T-cell (primary cell): ENCODE results near the gene ATP10D. TPM values are rescaled to one million over a fixed set of nuclear protein-coding genes. Genes with fewer than 3 reads are reported as not detected.

Experiments used
- ATAC-seq, 4 experiments: fragments of 200-7000 bp in 3 of 4; fragments of 150-1000 bp in 1 of 4; cut with Tn5 transposase; replicated peaks in 1 of 4; 1 replicate in 3 of 4; 2 replicates in 1 of 4; pipeline ENCODE4 v1.10.0; 2021; ENCODE audit warnings: moderate library complexity in 3 of 4, mild to moderate bottlenecking in 2 of 4, moderate number of reproducible peaks in 1 of 4
- CTCF ChIA-PET, 2 donors: fragments of 300-600 bp; sonication (Branson Sonifier 250); formaldehyde crosslinking; loops; one replicate each; lab custom pipeline; 2022; ENCODE audit warnings: antibody characterized with exemption in 2 of 2; lab: Charles Lee
- POLR2A ChIA-PET, 2 donors: fragments of 300-600 bp; sonication (Branson Sonifier 250); formaldehyde crosslinking; loops; one replicate each; lab custom pipeline; 2022; ENCODE audit warnings: antibody characterized with exemption in 2 of 2; lab: Charles Lee
- DNase-seq, 35 experiments: peaks; one replicate each; pipeline versions ENCODE4 v3.0.0 to v3.0.0-alpha.2; 2013 to 2023
- H3K27ac ChIP-seq: one replicate; pipeline ENCODE4 v1.5.1; 2013; ENCODE audit warnings: low read length
- H3K27me3 ChIP-seq, 2 experiments: replicated peaks in 1 of 2; 1 replicate in 1 of 2; 2 replicates in 1 of 2; pipeline versions ENCODE4 v1.6.1 to v1.7.0; 2013; ENCODE audit warnings: low read length in 1 of 2, mixed read lengths in 1 of 2; ENCODE audit not compliant: control insufficient read depth in 2 of 2, insufficient read depth in 2 of 2; ENCODE audit errors: extremely low read depth in 1 of 2
- H3K36me3 ChIP-seq, 2 donors: 1 replicate in 1 of 2; 2 replicates in 1 of 2; pipeline versions ENCODE4 v1.6.1 to v1.7.0; 2013; ENCODE audit warnings: low read length in 1 of 2; ENCODE audit not compliant: control insufficient read depth in 2 of 2, insufficient read depth in 1 of 2; ENCODE audit errors: extremely low read depth in 1 of 2
- H3K4me1 ChIP-seq, 2 experiments: 1 replicate in 1 of 2; 2 replicates in 1 of 2; pipeline versions ENCODE4 v1.6.1 to v1.7.0; 2013; ENCODE audit warnings: low read length in 2 of 2, mixed read lengths in 1 of 2; ENCODE audit not compliant: insufficient read depth in 2 of 2, control insufficient read depth in 1 of 2; ENCODE audit errors: extremely low read depth in 1 of 2
- H3K4me3 ChIP-seq, 2 donors: 1 replicate in 1 of 2; 2 replicates in 1 of 2; pipeline versions ENCODE4 v1.5.1 to v1.7.0; 2013; ENCODE audit warnings: mild to moderate bottlenecking in 2 of 2, low read length in 1 of 2, moderate library complexity in 1 of 2; ENCODE audit not compliant: control insufficient read depth in 1 of 2; ENCODE audit errors: extremely low read depth in 1 of 2
- H3K9me3 ChIP-seq: 2 replicates; pipeline ENCODE4 v1.7.0; 2013
- H3K27ac Mint-ChIP-seq, 2 donors: one replicate each; pipeline ENCODE4 v1.8.0; 2020 to 2021; ENCODE audit warnings: mild to moderate bottlenecking in 2 of 2, mixed read lengths in 2 of 2
- H3K27me3 Mint-ChIP-seq, 2 donors: one replicate each; pipeline ENCODE4 v1.8.0; 2021 to 2022; ENCODE audit warnings: mixed read lengths in 2 of 2
- H3K36me3 Mint-ChIP-seq: one replicate; pipeline ENCODE4 v1.8.0; 2021; ENCODE audit warnings: mixed read lengths
- H3K4me1 Mint-ChIP-seq, 3 donors: one replicate each; pipeline ENCODE4 v1.8.0; 2020 to 2022; ENCODE audit warnings: mixed read lengths in 3 of 3, mild to moderate bottlenecking in 1 of 3
- H3K4me3 Mint-ChIP-seq, 3 donors: one replicate each; pipeline ENCODE4 v1.8.0; 2020 to 2022; ENCODE audit warnings: mild to moderate bottlenecking in 3 of 3, mixed read lengths in 3 of 3, moderate library complexity in 3 of 3
- H3K9me3 Mint-ChIP-seq, 3 donors: one replicate each; pipeline ENCODE4 v1.8.0; 2020 to 2022; ENCODE audit warnings: mixed read lengths in 3 of 3
- WGBS: methylation state at CpG from one replicate; pipeline ENCODE4 v1.1.5; 2013; ENCODE audit warnings: missing lambda C conversion rate; ENCODE audit not compliant: insufficient coverage; 5-methylcytosine and 5-hydroxymethylcytosine counted together
- total RNA-seq, 35 experiments: library from RNA in 6 of 35; stranded (reverse) in 6 of 35; fragments of 120-200 nt in 1 of 35; gene quantifications; one replicate each; pipeline versions ENCODE4 v1.2.1 to v1.2.4 and lab custom pipeline; 2013 to 2026

Gene ATP10D
- total RNA-seq, 5 donors from 2014 or later (not counting 1 experiment from before 2014, with no cell fraction given): 2.3 to 8.0 (median 5.0) TPM

DNA sequence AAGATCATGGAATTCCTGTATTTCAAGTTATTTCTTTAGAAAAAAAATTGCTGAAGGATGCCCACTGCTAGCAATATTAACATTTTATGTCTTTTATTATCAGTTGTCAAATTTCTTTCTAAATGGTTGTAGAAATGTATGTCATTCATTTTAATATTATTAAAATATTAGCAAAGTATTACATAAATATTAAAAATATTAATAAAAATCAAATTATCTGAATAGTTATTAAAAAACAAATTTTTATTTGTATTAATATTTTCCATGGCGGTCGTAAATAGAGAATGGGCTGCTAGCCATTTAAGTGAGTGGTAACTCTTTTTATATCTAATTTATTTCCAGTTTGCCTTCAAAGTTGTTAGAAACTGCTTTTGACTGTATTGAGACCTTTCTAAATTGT is 72.2 kb downstream of the ATP10D start:
- ATAC-seq (no peak), DNase-seq (no peak)
- Histone ChIP-seq H3K36me3 (no peaks in the 10 kb centered on the region), H3K9me3 (no peaks in the 10 kb centered on the region), H3K27ac (no peak overlapping the region), H3K4me1 (no peaks in the 10 kb centered on the region), H3K4me3 (no peak overlapping the region), H3K27me3 (no peaks in the 10 kb centered on the region)
- Mint-ChIP-seq H3K4me3 (no peak overlapping the region), H3K27me3 (no peaks in the 10 kb centered on the region), H3K9me3 (no peaks in the 10 kb centered on the region), H3K36me3 (no peaks in the 10 kb centered on the region), H3K27ac (no peak overlapping the region), H3K4me1 (peaks cover 0 to 2% (median 2%) of the 10 kb centered on the region in 3 donors)
- WGBS: no CpG with 5 or more reads among the region's 2 CpGs
- ChIA-PET POLR2A (no interaction called here), CTCF (no interaction called here)

- Mint-ChIP-seq H3K27me3 (no peaks in the 10 kb centered on the region), H3K27ac (no peak overlapping the region), H3K4me3 (no peak overlapping the region), H3K9me3 (no peaks in the 10 kb centered on the region), H3K4me1 (peaks cover 0 to 12% (median 5%) of the 10 kb centered on the region in 3 donors), H3K36me3 (no peaks in the 10 kb centered on the region)
- no peak for DNase-seq
- H3K4me3 ChIP-seq: no peak overlapping the region
- CTCF ChIA-PET: interaction anchor here (1.1 to 1.5 kb wide), 2 partner anchors 12 to 97 kb away, joined by 3 to 6 read pairs; partner anchors contain the start of gene COMMD8 (in 1 of the 2)
- WGBS: no CpG with 5 or more reads among the region's 1 CpG
- no peak for ATAC-seq
- H3K27me3 ChIP-seq: no peaks in the 10 kb centered on the region
- no peak overlapping the region for H3K27ac ChIP-seq
- no peaks in the 10 kb centered on the region for H3K4me1 ChIP-seq
- POLR2A ChIA-PET: no interaction called here
- no peaks in the 10 kb centered on the region for H3K36me3 ChIP-seq
- H3K9me3 ChIP-seq: no peaks in the 10 kb centered on the region
These were observed 75.6 kb downstream of the ATP10D start for GRCh38 chr4:47560682-47561081.

DNA sequence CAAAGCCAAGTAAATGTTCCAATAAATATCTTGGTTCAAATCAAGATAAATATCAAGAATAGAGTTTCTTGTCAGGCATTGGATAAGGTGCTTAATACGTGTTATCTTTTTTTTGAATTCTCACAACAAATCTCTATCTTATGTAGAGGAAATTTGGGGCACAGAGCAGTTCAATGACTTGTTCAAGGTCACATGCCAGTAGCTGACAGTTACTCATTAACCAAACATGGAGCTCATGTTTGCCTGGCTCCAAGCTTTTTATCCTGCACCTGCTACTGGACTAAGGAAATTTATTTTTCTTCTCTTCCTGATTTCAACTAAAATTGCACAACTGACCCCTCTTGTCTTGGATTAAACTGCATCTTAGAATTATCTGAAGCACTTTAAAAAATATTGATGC is 76.3 kb downstream of the ATP10D start:
- ChIA-PET CTCF (interaction anchor here (1.1 to 1.5 kb wide), 3 partner anchors 11 to 98 kb away, joined by 3 to 6 read pairs (median 6); partner anchors contain the start of gene COMMD8 (in 1 of the 2)), POLR2A (interaction anchor here in 1 of 2 donors (0.9 kb wide), 1 partner anchor 76 kb away, joined by 4 read pairs; the partner anchor contains the start of gene ATP10D)
- Mint-ChIP-seq H3K27ac (no peak overlapping the region), H3K27me3 (no peaks in the 10 kb centered on the region), H3K36me3 (no peaks in the 10 kb centered on the region), H3K4me3 (no peak overlapping the region), H3K4me1 (peaks cover 0 to 12% (median 5%) of the 10 kb centered on the region in 3 donors), H3K9me3 (no peaks in the 10 kb centered on the region)
- no peaks in the 10 kb centered on the region for H3K36me3 ChIP-seq
- no CpG with 5 or more reads among the region's 1 CpG for WGBS
- H3K27ac ChIP-seq: no peak overlapping the region
- H3K4me3 ChIP-seq: no peak overlapping the region
- no peak for DNase-seq
- no peak for ATAC-seq
- H3K9me3 ChIP-seq: no peaks in the 10 kb centered on the region
- H3K27me3 ChIP-seq: no peaks in the 10 kb centered on the region
- H3K4me1 ChIP-seq: no peaks in the 10 kb centered on the region

GRCh38 chr4:47562297-47562696 is 77.2 kb downstream of the ATP10D start:
- Histone ChIP-seq H3K9me3 (no peaks in the 10 kb centered on the region), H3K36me3 (no peaks in the 10 kb centered on the region), H3K4me3 (no peak overlapping the region), H3K27me3 (no peaks in the 10 kb centered on the region), H3K27ac (no peak overlapping the region), H3K4me1 (no peaks in the 10 kb centered on the region)
- ATAC-seq (peak in 1 of 4 experiments; percentile 30), DNase-seq (peak in 1 of 35 experiments; percentile 4)
- CTCF ChIA-PET: interaction anchor here in 1 of 2 donors (0.6 to 1.5 kb wide), 3 partner anchors 31 to 99 kb away, joined by 3 to 6 read pairs (median 6); partner anchors contain the start of gene COMMD8
- WGBS: no CpG with 5 or more reads among the region's 3 CpGs
- Mint-ChIP-seq H3K36me3 (no peaks in the 10 kb centered on the region), H3K4me3 (no peak overlapping the region), H3K27ac (no peak overlapping the region), H3K27me3 (no peaks in the 10 kb centered on the region), H3K9me3 (no peaks in the 10 kb centered on the region), H3K4me1 (peaks cover 0 to 12% (median 5%) of the 10 kb centered on the region in 3 donors)
- POLR2A ChIA-PET: no interaction called here

DNA sequence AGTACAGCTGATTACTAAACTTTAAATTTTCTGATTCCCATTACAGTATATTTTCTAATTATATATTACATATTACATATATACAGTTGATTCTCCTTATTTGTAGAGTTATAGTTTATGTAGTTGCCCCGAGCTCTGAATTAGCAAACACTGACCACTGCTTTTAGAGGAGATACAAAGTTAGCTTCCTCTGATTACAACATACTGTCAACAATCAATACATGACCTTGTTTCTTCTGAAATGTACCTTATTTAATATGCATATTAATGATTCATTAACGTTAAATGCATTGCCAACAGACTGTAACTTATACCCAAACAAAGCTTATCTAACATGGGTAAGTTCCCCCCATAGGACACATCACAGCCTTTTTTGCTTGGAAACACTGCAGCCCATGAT is 81.5 kb downstream of the ATP10D start:
- ChIA-PET POLR2A (no interaction called here), CTCF (interaction anchor here in 1 of 2 donors (0.8 to 1.1 kb wide), 3 partner anchors 73 to 103 kb away, joined by 3 to 4 read pairs (median 3); partner anchors contain the start of gene COMMD8)

DNA sequence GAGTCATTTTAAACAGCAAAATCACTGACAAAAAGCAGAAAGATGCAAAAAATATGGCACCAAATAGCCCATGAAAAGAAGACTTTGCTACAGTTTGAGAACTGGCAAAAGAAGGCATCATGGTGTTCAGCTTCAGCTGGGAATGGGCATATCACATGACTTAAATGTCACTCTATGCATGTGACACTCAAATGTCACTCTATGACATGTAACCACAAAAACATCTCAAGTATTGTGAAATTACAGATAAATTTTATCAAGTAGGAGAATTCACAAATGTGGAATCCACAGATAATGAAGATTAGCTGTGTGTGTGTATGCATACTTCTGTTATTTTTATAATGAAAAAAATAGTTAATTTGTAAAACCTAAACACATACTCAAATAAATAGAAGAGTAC is 81.9 kb downstream of the ATP10D start:
- H3K36me3 Mint-ChIP-seq: peaks cover 3% of the 10 kb centered on the region
- no peak overlapping the region for H3K27ac Mint-ChIP-seq
- Histone ChIP-seq H3K27me3 (no peaks in the 10 kb centered on the region), H3K4me1 (no peaks in the 10 kb centered on the region), H3K27ac (no peak overlapping the region), H3K9me3 (no peaks in the 10 kb centered on the region), H3K36me3 (peaks cover 0 to 4% of the 10 kb centered on the region in 2 donors), H3K4me3 (no peak overlapping the region)
- ATAC-seq: no peak
- H3K27me3 Mint-ChIP-seq: no peaks in the 10 kb centered on the region
- H3K9me3 Mint-ChIP-seq: no peaks in the 10 kb centered on the region
- ChIA-PET CTCF (interaction anchor here (0.8 to 1.1 kb wide), 4 partner anchors 73 to 451 kb away, joined by 3 to 4 read pairs (median 3); partner anchors contain the start of gene COMMD8 (in 1 of the 2)), POLR2A (no interaction called here)
- no peak overlapping the region for H3K4me3 Mint-ChIP-seq
- H3K4me1 Mint-ChIP-seq: peaks cover 0 to 12% (median 5%) of the 10 kb centered on the region in 3 donors
- no peak for DNase-seq

More for the DNA sequence above, 81.5 kb downstream of the ATP10D start:
- no peak overlapping the region for H3K4me3 ChIP-seq
- ATAC-seq (no peak), DNase-seq (no peak)
- no peaks in the 10 kb centered on the region for H3K27me3 ChIP-seq
- Mint-ChIP-seq H3K9me3 (no peaks in the 10 kb centered on the region), H3K4me1 (peaks cover 0 to 12% (median 5%) of the 10 kb centered on the region in 3 donors), H3K27me3 (no peaks in the 10 kb centered on the region), H3K4me3 (no peak overlapping the region), H3K27ac (no peak overlapping the region), H3K36me3 (peaks cover 1% of the 10 kb centered on the region)
- no peaks in the 10 kb centered on the region for H3K4me1 ChIP-seq
- no CpG with 5 or more reads among the region's 2 CpGs for WGBS
- no peaks in the 10 kb centered on the region for H3K9me3 ChIP-seq
- H3K27ac ChIP-seq: no peak overlapping the region
- peaks cover 0 to 4% of the 10 kb centered on the region in 2 donors for H3K36me3 ChIP-seq
